CD4-positive, CD25-positive, alpha-beta regulatory T cell (primary cell): ENCODE measurements around the gene TMEM98. TPM values are rescaled to one million over a fixed set of nuclear protein-coding genes. Genes with fewer than 3 reads are reported as not detected.
"Not testable (repeated sequence)": the region's sequence is repeated elsewhere in the genome, so short reads cannot be mapped to it uniquely, and the experiment has no call there.

Source experiments
- ATAC-seq, 2 donors: fragments of 150-1000 bp; cut with Tn5 transposase; one replicate each; pipeline ENCODE4 v1.10.0; 2021; ENCODE audit warnings: low read depth in 2 of 2, moderate number of reproducible peaks in 2 of 2, moderate library complexity in 1 of 2
- DNase-seq, 3 donors: peaks; one replicate each; pipeline versions ENCODE4 v3.0.0 to v3.0.0-alpha.2; 2012 to 2022; ENCODE audit warnings: mixed read lengths in 1 of 3
- H3K27ac ChIP-seq: one replicate; pipeline ENCODE4 v1.7.0; 2013; ENCODE audit warnings: mild to moderate bottlenecking, low read length; ENCODE audit not compliant: insufficient read depth, poor library complexity, severe bottlenecking
- H3K27me3 ChIP-seq: one replicate; pipeline ENCODE4 v1.7.0; 2013; ENCODE audit warnings: low read length; ENCODE audit not compliant: control insufficient read depth, insufficient read depth
- H3K36me3 ChIP-seq: one replicate; pipeline ENCODE4 v1.7.0; 2013; ENCODE audit warnings: mild to moderate bottlenecking, low read length, moderate library complexity; ENCODE audit not compliant: control insufficient read depth, insufficient read depth
- H3K4me1 ChIP-seq: 2 replicates; pipeline ENCODE4 v1.7.0; 2013; ENCODE audit warnings: mild to moderate bottlenecking, low read length; ENCODE audit not compliant: insufficient read depth, control insufficient read depth, poor library complexity, severe bottlenecking
- H3K4me3 ChIP-seq: one replicate; pipeline ENCODE4 v1.7.0; 2013; ENCODE audit warnings: low read depth, mild to moderate bottlenecking, low read length, moderate library complexity
- H3K9me3 ChIP-seq, 2 experiments: 1 replicate in 1 of 2; 2 replicates in 1 of 2; pipeline ENCODE4 v1.7.0; 2013; ENCODE audit warnings: low read length in 2 of 2, mild to moderate bottlenecking in 1 of 2, moderate library complexity in 1 of 2; ENCODE audit not compliant: control insufficient read depth in 2 of 2
- H3K27ac Mint-ChIP-seq, 3 donors: one replicate each; pipeline ENCODE4 v1.8.0; 2020 to 2022; ENCODE audit warnings: mild to moderate bottlenecking in 3 of 3, mixed read lengths in 3 of 3, moderate library complexity in 2 of 3
- H3K27me3 Mint-ChIP-seq: one replicate; pipeline ENCODE4 v1.8.0; 2022; ENCODE audit warnings: mild to moderate bottlenecking, mixed read lengths
- H3K36me3 Mint-ChIP-seq: one replicate; pipeline ENCODE4 v1.8.0; 2020; ENCODE audit warnings: mixed read lengths
- H3K4me1 Mint-ChIP-seq, 4 donors: one replicate each; pipeline ENCODE4 v1.8.0; 2020 to 2022; ENCODE audit warnings: mixed read lengths in 4 of 4, mild to moderate bottlenecking in 1 of 4
- H3K4me3 Mint-ChIP-seq, 4 donors: one replicate each; pipeline ENCODE4 v1.8.0; 2020 to 2022; ENCODE audit warnings: mild to moderate bottlenecking in 4 of 4, mixed read lengths in 4 of 4, moderate library complexity in 3 of 4
- H3K9me3 Mint-ChIP-seq, 7 donors: one replicate each; pipeline ENCODE4 v1.8.0; 2020 to 2022; ENCODE audit warnings: mixed read lengths in 7 of 7, mild to moderate bottlenecking in 3 of 7, moderate library complexity in 2 of 7
- polyA plus RNA-seq, 4 donors: library from polyadenylated mRNA; unstranded; fragments of 300-500 nt; fragmentation: Illumina TruSeq; gene quantifications; one replicate each; pipeline ENCODE4 v1.2.3, GENCODE V29; 2021
- total RNA-seq: library from RNA; stranded (reverse); gene quantifications from one replicate; pipeline ENCODE4 v1.2.3, GENCODE V29; 2022

The TMEM98 gene
- total and polyA plus RNA-seq, 5 donors from 2014 or later = not detected

- no peaks in the 10 kb centered on the region for H3K36me3 ChIP-seq
- DNase-seq (no peak), ATAC-seq (no peak)
- H3K4me1 ChIP-seq = no peaks in the 10 kb centered on the region
- Mint-ChIP-seq H3K27me3 (peaks cover 6% of the 10 kb centered on the region), H3K27ac (no peak overlapping the region), H3K9me3 (no peaks in the 10 kb centered on the region), H3K36me3 (no peaks in the 10 kb centered on the region), H3K4me3 (no peak overlapping the region), H3K4me1 (peaks cover 0 to 5% (median under 1%) of the 10 kb centered on the region in 4 donors)
- no peak overlapping the region for H3K4me3 ChIP-seq
- H3K9me3 ChIP-seq = no peaks in the 10 kb centered on the region
- no peaks in the 10 kb centered on the region for H3K27me3 ChIP-seq
- H3K27ac ChIP-seq = no peak overlapping the region
Measured at GRCh38 chr17:32917081-32917480, 10.9 kb upstream of the TMEM98 start.

GRCh38 chr17:32917842-32918241 lies 10.1 kb upstream of the TMEM98 start:
- Histone ChIP-seq H3K4me1 (no peaks in the 10 kb centered on the region), H3K9me3 (no peaks in the 10 kb centered on the region), H3K27ac (no peak overlapping the region), H3K27me3 (no peaks in the 10 kb centered on the region), H3K4me3 (no peak overlapping the region), H3K36me3 (no peaks in the 10 kb centered on the region)
- H3K27me3 Mint-ChIP-seq = peaks cover 6% of the 10 kb centered on the region
- peaks cover 0 to 5% (median under 1%) of the 10 kb centered on the region in 4 donors for H3K4me1 Mint-ChIP-seq
- ATAC-seq (no peak), DNase-seq (no peak)
- H3K27ac Mint-ChIP-seq = peak overlapping the region in 1 of 3 donors; percentile 10
- H3K9me3 Mint-ChIP-seq = no peaks in the 10 kb centered on the region
- H3K4me3 Mint-ChIP-seq = no peak overlapping the region
- no peaks in the 10 kb centered on the region for H3K36me3 Mint-ChIP-seq

GRCh38 chr17:32919876-32920275 lies 8.1 kb upstream of the TMEM98 start:
- not testable (repeated sequence) for ATAC-seq, H3K27ac Mint-ChIP-seq, H3K9me3 Mint-ChIP-seq, H3K4me3 ChIP-seq, H3K9me3 ChIP-seq, H3K27me3 ChIP-seq, DNase-seq, H3K4me1 ChIP-seq, H3K36me3 ChIP-seq, H3K4me3 Mint-ChIP-seq, H3K27ac ChIP-seq, H3K4me1 Mint-ChIP-seq, H3K36me3 Mint-ChIP-seq
- peaks cover 12% of the 10 kb centered on the region for H3K27me3 Mint-ChIP-seq

GRCh38 chr17:32920293-32920692 lies 7.7 kb upstream of the TMEM98 start:
- no peaks in the 10 kb centered on the region for H3K27me3 ChIP-seq
- peaks cover 15% of the 10 kb centered on the region for H3K27me3 Mint-ChIP-seq
- no peaks in the 10 kb centered on the region for H3K9me3 ChIP-seq
- peaks cover 0 to 5% (median under 1%) of the 10 kb centered on the region in 4 donors for H3K4me1 Mint-ChIP-seq
- ATAC-seq (no peak), DNase-seq (no peak)
- no peaks in the 10 kb centered on the region for H3K9me3 Mint-ChIP-seq
- no peak overlapping the region for H3K27ac Mint-ChIP-seq
- no peak overlapping the region for H3K4me3 ChIP-seq
- no peaks in the 10 kb centered on the region for H3K4me1 ChIP-seq
- H3K36me3 ChIP-seq = no peaks in the 10 kb centered on the region
- no peaks in the 10 kb centered on the region for H3K36me3 Mint-ChIP-seq
- H3K4me3 Mint-ChIP-seq = no peak overlapping the region
- H3K27ac ChIP-seq = no peak overlapping the region

GRCh38 chr17:32921017-32921416 lies 6.9 kb upstream of the TMEM98 start:
- H3K27ac ChIP-seq = no peak overlapping the region
- H3K4me3 Mint-ChIP-seq = no peak overlapping the region
- H3K9me3 ChIP-seq = no peaks in the 10 kb centered on the region
- no peak overlapping the region for H3K27ac Mint-ChIP-seq
- no peaks in the 10 kb centered on the region for H3K36me3 ChIP-seq
- peaks cover 22% of the 10 kb centered on the region for H3K27me3 Mint-ChIP-seq
- peaks cover 3% of the 10 kb centered on the region for H3K27me3 ChIP-seq
- H3K36me3 Mint-ChIP-seq = no peaks in the 10 kb centered on the region
- no peak overlapping the region for H3K4me3 ChIP-seq
- no peak for ATAC-seq
- DNase-seq = no peak
- no peaks in the 10 kb centered on the region for H3K4me1 ChIP-seq
- H3K4me1 Mint-ChIP-seq = peaks cover 0 to 5% (median under 1%) of the 10 kb centered on the region in 4 donors
- H3K9me3 Mint-ChIP-seq = no peaks in the 10 kb centered on the region

GRCh38 chr17:32923905-32924304 lies 4.0 kb upstream of the TMEM98 start:
- H3K27me3 ChIP-seq, H3K4me3 Mint-ChIP-seq, ATAC-seq, H3K4me1 ChIP-seq, H3K9me3 Mint-ChIP-seq, DNase-seq, H3K4me1 Mint-ChIP-seq, H3K9me3 ChIP-seq, H3K27ac ChIP-seq, H3K36me3 ChIP-seq, H3K36me3 Mint-ChIP-seq, H3K4me3 ChIP-seq, H3K27ac Mint-ChIP-seq: not testable (repeated sequence)
- H3K27me3 Mint-ChIP-seq = peaks cover 26% of the 10 kb centered on the region

GRCh38 chr17:32926183-32926582 lies 1.8 kb upstream of the TMEM98 start:
- Mint-ChIP-seq H3K27ac (no peak overlapping the region), H3K9me3 (no peaks in the 10 kb centered on the region), H3K4me1 (peaks cover 0 to 4% (median under 1%) of the 10 kb centered on the region in 4 donors), H3K36me3 (no peaks in the 10 kb centered on the region), H3K4me3 (no peak overlapping the region), H3K27me3 (peaks cover 26% of the 10 kb centered on the region)
- Histone ChIP-seq H3K27me3 (peaks cover 20% of the 10 kb centered on the region), H3K4me1 (peaks cover 9% of the 10 kb centered on the region), H3K36me3 (no peaks in the 10 kb centered on the region), H3K4me3 (no peak overlapping the region), H3K9me3 (no peaks in the 10 kb centered on the region), H3K27ac (no peak overlapping the region)
- DNase-seq (no peak), ATAC-seq (no peak)

DNA sequence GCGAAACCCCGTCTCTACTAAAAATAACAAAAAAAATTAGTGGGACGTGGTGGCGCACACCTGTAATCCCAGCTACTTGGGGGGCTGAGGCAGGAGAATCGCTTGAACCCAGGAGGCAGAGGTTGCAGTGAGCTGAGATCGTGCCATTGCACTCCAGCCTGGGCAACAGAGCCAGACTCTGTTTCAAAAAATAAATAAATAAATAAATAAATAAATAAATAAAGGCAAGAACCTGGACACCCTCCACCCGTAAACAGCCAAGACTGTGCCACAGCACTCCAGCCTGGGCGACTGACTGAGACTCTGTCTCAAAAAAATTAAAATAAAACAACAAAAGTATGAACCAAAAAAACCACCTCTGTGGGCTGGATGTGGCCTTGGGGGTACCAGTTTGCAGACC lies 1.2 kb upstream of the TMEM98 start:
- H3K27me3 Mint-ChIP-seq = peaks cover 30% of the 10 kb centered on the region
- ATAC-seq, H3K36me3 Mint-ChIP-seq, DNase-seq, H3K9me3 ChIP-seq, H3K4me3 ChIP-seq, H3K9me3 Mint-ChIP-seq, H3K27ac ChIP-seq, H3K4me1 Mint-ChIP-seq, H3K27ac Mint-ChIP-seq, H3K4me3 Mint-ChIP-seq, H3K36me3 ChIP-seq, H3K4me1 ChIP-seq: not testable (repeated sequence)
- peaks cover 22% of the 10 kb centered on the region for H3K27me3 ChIP-seq
